Gastrocnemius medialis (tissue), 4 donors: ENCODE measurements around the gene KIRREL3. TPM values are rescaled to one million over a fixed set of nuclear protein-coding genes. Genes with fewer than 3 reads are reported as not detected.
A peak's percentile ranks its signal among the peaks of the same experiment; 100 is the strongest.

ENCODE experiments used
- ATAC-seq, 2 donors: fragments of 150-250 bp; one replicate each; pipeline ENCODE4 v1.9.1; 2016
- DNase-seq, 2 donors: peaks; one replicate each; pipeline ENCODE4 v3.0.0-alpha.2; 2019
- H3K27ac ChIP-seq, 4 donors: fragments of 200-600 bp; sonication (generic); 1 replicate in 1 of 4; 2 replicates in 3 of 4; pipeline ENCODE4 v1.5.1; 2016 to 2018; ENCODE audit warnings: mild to moderate bottlenecking in 2 of 4, moderate library complexity in 1 of 4
- H3K27me3 ChIP-seq, 3 donors: fragments of 200-600 bp; sonication (generic) in 2 of 3; 1 replicate in 1 of 3; 2 replicates in 2 of 3; pipeline versions ENCODE4 v1.5.1 to v1.6.0; 2016 to 2019; ENCODE audit warnings: mild to moderate bottlenecking in 1 of 3, moderate library complexity in 1 of 3
- H3K36me3 ChIP-seq, 2 donors: fragments of 200-600 bp; sonication (generic) in 1 of 2; one replicate each; pipeline ENCODE4 v1.5.1; 2017 to 2018
- H3K4me1 ChIP-seq, 2 donors: fragments of 200-600 bp; sonication (generic) in 1 of 2; one replicate each; pipeline ENCODE4 v1.5.1; 2016 to 2017; ENCODE audit warnings: mild to moderate bottlenecking in 2 of 2
- H3K4me3 ChIP-seq, 4 donors: fragments of 200-600 bp; sonication (generic) in 3 of 4; 1 replicate in 1 of 4; 2 replicates in 3 of 4; pipeline ENCODE4 v1.5.1; 2016 to 2019; ENCODE audit warnings: mild to moderate bottlenecking in 2 of 4
- H3K9me3 ChIP-seq, 3 donors: fragments of 200-600 bp; sonication (generic) in 2 of 3; 1 replicate in 1 of 3; 2 replicates in 2 of 3; pipeline ENCODE4 v1.5.1; 2016 to 2019
- POLR2A ChIP-seq, 2 donors: fragments of 450-650 bp; IDR thresholded peaks; one replicate each; pipeline ENCODE4 v1.6.1; 2017; ENCODE audit warnings: antibody characterized with exemption in 2 of 2, mild to moderate bottlenecking in 2 of 2, moderate library complexity in 2 of 2
- in situ Hi-C, 4 donors: fragments of 200-750 bp; cut with MboI; loops; one replicate each; pipeline versions ENCODE4 v1.15.0 to v1.8.0; 2017; ENCODE audit warnings: low sequenced_read_pairs in 4 of 4
- intact Hi-C: fragments of 100-400 bp; cut with DNase I; formaldehyde crosslinking; loops from one replicate; pipeline ENCODE4 v1.15.1; 2023; ENCODE audit warnings: low total_unique reads
- total RNA-seq, 4 donors: library from RNA; depleted of rRNA; stranded (reverse); fragments of >200 nt; gene quantifications; one replicate each; pipeline versions ENCODE4 v1.1.0 to v1.2.3, GENCODE V29; 2016
- TF ChIP-seq, protein P1 (sequence below), 5 experiments: fragments of 450-650 bp in 3 of 5; fragments of 200-600 bp in 2 of 5; sonication (generic) in 2 of 5; IDR thresholded peaks in 4 of 5; conservative IDR thresholded peaks in 1 of 5; 1 replicate in 4 of 5; 2 replicates in 1 of 5; pipeline ENCODE4 v1.5.1; 2016 to 2019; ENCODE audit warnings: antibody characterized with exemption in 5 of 5, mild to moderate bottlenecking in 3 of 5, moderate library complexity in 3 of 5

Gene KIRREL3
- total RNA-seq, 4 donors from 2014 or later, result 0.10 TPM; not detected in 3

DNA sequence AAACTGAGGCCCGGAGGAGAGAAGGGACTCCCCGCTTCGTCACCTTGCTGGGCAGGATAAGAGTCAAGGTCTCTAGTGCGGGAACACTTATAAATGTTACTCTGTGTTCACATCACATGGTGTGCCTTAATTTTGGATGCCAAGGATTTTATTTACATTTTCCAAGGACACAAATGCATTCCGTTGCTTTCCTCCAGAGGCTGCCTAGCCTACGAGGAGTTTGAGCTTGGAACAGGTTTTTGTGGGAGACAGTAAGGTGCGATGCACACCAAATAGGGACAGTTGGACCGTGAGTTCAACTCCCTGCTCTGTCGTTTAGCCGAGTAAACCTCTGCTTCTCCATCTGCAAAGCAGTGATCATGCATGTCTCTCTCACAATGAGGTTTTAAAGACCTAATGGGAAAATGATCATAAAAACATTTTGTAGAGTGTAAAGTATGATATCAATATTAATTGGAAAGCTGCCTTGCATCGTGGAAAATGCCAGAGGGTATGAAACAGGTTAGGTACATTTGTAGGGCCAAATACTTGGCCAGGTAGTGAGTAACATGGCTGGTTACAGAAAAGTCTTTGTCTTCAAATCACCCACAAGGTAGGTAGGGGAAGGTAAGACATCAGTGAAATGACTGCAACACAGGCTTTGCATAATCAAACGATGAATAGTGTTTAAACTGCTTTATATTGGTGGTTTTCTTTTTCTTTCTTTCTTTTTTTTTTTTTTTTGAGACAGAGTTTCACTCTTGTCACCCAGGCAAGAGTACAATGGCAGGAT is 583.3 kb downstream of the KIRREL3 start:
- no peak for DNase-seq
- in situ Hi-C loops, result no loop called here

DNA sequence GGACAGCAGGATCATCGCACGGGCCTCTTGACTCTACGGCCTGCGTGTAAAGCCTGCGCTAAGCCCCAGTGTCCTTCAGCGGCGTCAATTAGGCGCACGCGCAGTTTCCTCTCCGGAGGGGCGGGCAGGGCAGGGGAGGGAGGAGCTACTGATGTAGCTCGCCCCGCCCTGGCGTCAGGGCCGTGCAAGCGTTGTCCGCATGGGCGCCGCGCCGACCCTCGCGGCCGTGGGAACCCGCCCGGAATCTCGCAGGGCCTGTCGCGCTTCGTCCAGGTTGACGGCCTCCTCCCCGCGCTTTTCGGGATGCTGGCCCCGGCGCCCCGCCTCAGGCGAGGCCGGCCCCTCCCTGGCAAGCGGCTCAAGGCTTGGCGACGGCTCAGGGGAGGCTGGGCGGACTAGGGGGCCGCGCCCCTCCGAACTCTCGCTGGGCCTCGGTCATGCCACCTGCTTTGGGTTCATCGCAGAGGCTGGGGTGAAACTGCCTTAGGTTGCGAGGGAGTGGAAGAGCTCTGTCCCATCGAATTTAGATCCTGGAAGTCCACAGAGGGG is 584.0 kb downstream of the KIRREL3 start:
- H3K4me1 ChIP-seq, result peaks cover 5 to 23% of the 10 kb centered on the region in 2 donors
- in situ Hi-C loops (no loop called here), intact Hi-C loops (loop anchor here (1.0 kb wide), 1 partner anchor 98 kb away; no protein-coding TSS in a partner anchor)
- H3K9me3 ChIP-seq, result no peaks in the 10 kb centered on the region
- peak overlapping the region; percentile 59 to 66 (median 64) for H3K4me3 ChIP-seq
- ATAC-seq (peak; percentile 87 to 92), DNase-seq (peak; percentile 67 to 85)
- H3K27ac ChIP-seq, result peak overlapping the region; percentile 68 to 75 (median 71)
- peak; percentile 12 to 22 for TF ChIP-seq POLR2A (IDR thresholded peaks at IDR 0.05)
- TF ChIP-seq, protein P1, sequence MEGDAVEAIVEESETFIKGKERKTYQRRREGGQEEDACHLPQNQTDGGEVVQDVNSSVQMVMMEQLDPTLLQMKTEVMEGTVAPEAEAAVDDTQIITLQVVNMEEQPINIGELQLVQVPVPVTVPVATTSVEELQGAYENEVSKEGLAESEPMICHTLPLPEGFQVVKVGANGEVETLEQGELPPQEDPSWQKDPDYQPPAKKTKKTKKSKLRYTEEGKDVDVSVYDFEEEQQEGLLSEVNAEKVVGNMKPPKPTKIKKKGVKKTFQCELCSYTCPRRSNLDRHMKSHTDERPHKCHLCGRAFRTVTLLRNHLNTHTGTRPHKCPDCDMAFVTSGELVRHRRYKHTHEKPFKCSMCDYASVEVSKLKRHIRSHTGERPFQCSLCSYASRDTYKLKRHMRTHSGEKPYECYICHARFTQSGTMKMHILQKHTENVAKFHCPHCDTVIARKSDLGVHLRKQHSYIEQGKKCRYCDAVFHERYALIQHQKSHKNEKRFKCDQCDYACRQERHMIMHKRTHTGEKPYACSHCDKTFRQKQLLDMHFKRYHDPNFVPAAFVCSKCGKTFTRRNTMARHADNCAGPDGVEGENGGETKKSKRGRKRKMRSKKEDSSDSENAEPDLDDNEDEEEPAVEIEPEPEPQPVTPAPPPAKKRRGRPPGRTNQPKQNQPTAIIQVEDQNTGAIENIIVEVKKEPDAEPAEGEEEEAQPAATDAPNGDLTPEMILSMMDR (IDR thresholded peaks at IDR 0.05 in 4 of 5, conservative IDR thresholded peaks at IDR 0.05 in 1 of 5), result no peak
- H3K27me3 ChIP-seq, result no peaks in the 10 kb centered on the region
- no peaks in the 10 kb centered on the region for H3K36me3 ChIP-seq

More for the DNA sequence above, 583.3 kb downstream of the KIRREL3 start:
- Histone ChIP-seq H3K27ac (peak overlapping the region; percentile 68 to 75 (median 71)), H3K4me3 (peak overlapping the region; percentile 59 to 66 (median 64)), H3K9me3 (no peaks in the 10 kb centered on the region), H3K4me1 (peaks cover 5 to 23% of the 10 kb centered on the region in 2 donors), H3K27me3 (no peaks in the 10 kb centered on the region), H3K36me3 (no peaks in the 10 kb centered on the region)
- no peak for ATAC-seq
- intact Hi-C loops, result no loop called here
- TF ChIP-seq, protein P1 (IDR thresholded peaks at IDR 0.05 in 4 of 5, conservative IDR thresholded peaks at IDR 0.05 in 1 of 5), result no peak

DNA sequence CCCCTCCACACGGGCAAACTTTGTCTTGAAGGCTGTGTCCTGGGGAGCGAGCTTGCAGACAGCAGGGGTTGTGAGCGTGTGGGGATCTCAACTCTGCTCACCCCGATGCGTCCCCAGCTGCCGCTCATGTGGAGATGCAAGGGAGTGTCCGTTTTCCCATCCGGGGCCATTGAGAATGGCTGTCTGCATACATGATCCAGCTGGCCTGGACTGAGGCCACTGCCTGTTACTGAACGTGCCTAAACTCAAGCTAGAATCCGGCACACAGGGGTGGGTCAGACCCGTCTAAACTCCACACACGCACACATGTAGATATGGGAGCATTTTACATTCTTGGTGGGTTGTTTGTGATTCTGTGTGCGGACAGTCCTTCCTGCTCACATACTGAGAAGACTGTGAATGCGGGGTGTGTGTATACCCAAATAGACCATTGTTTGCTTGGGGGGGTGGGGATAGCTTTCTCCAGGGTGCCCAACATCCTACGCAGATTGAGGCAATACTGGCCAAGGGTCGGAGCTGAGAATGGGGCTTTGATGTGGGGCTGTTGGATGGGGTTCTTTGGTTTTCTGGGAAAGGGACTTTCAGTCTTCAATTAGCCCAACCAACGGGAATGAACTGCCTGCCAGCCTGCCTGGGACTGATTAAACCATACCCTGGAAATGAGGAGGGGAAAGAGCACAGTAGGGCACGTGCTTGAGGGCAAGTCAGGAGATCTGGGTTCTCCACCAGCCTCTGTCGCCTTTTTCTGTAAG is 584.7 kb downstream of the KIRREL3 start:
- Histone ChIP-seq H3K27me3 (no peaks in the 10 kb centered on the region), H3K9me3 (no peaks in the 10 kb centered on the region), H3K27ac (peak overlapping the region; percentile 68 to 75 (median 71)), H3K4me3 (peak overlapping the region; percentile 59 to 66 (median 64)), H3K36me3 (no peaks in the 10 kb centered on the region), H3K4me1 (peaks cover 5 to 23% of the 10 kb centered on the region in 2 donors)
- peak; percentile 16 to 25 for ATAC-seq
- DNase-seq, result peak in 1 of 2 donors; percentile 35
- intact Hi-C loops (loop anchor here (1.0 kb wide), 1 partner anchor 98 kb away; no protein-coding TSS in a partner anchor), in situ Hi-C loops (no loop called here)
- TF ChIP-seq, protein P1 (IDR thresholded peaks at IDR 0.05 in 4 of 5, conservative IDR thresholded peaks at IDR 0.05 in 1 of 5), result no peak
- TF ChIP-seq POLR2A (IDR thresholded peaks at IDR 0.05), result no peak

DNA sequence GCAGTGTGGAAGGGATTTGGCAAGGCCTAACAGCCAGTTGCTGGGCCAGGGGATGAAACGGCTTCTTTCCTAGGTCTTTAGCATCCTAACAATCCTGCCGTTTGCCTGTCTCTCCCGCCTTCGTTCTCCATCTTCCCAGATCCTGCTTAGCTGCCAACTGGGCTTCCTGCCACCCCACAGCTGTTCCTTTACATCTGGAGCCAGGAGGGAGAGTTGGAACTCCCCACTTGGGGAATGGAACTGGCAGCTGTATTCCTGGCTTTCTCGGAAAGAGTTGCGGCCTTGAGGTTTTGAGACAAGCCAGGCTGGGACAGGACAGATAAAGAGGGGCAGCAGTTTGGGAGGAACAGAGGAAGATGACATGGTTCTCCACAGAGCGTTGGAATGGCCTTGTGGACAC is 585.4 kb downstream of the KIRREL3 start:
- peaks cover 5 to 23% of the 10 kb centered on the region in 2 donors for H3K4me1 ChIP-seq
- H3K9me3 ChIP-seq, result no peaks in the 10 kb centered on the region
- TF ChIP-seq, protein P1 (IDR thresholded peaks at IDR 0.05 in 4 of 5, conservative IDR thresholded peaks at IDR 0.05 in 1 of 5), result no peak
- no peak for TF ChIP-seq POLR2A (IDR thresholded peaks at IDR 0.05)
- DNase-seq (peak; percentile 41 to 73), ATAC-seq (peak; percentile 37 to 60)
- H3K27ac ChIP-seq, result peak overlapping the region; percentile 2 to 74 (median 47)
- in situ Hi-C loops, result no loop called here
- H3K27me3 ChIP-seq, result no peaks in the 10 kb centered on the region
- H3K4me3 ChIP-seq, result no peak overlapping the region
- intact Hi-C loops, result no loop called here
- H3K36me3 ChIP-seq, result no peaks in the 10 kb centered on the region
